Measurements from ENCODE around the gene RNF144A. TPM values are rescaled to one million over a fixed set of nuclear protein-coding genes. Genes with fewer than 3 reads are reported as not detected.

RNF144A gene
- polyA plus RNA-seq, 1 of the 3 experiments (the other 2 are of a cell fraction), result 15.6 TPM

DNA sequence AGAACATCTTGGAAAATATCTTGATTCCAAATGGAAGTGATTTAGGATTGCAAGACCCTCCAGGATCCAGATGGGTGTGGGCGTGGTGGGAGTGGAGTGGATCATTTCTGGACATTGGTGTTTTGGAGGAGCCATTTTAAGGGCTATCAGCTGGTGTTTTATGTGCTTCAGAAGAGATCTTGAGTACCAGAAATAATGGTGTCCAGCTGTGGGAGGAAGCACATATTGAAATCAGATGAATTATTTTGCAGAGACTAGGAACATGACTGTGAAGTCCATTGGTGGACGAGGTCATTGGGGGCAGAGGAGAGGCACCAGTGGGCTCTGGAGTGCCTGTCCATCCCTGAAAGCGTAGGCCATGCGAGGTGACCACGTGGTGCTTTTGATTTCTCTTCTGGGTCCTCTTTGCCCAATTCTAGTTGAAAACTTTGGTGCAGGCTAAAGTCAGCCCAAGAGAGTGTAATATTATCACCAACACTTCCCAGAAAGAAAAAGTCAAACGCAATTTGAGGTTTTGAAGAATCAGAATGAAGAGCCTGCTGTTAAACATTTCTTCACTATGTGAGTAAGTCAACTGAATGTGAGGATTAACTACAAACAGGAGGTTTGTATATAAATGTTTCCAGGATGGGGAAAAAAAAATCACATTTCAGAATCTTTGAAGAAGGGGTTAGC lies 31.6 kb downstream of the RNF144A start:
- Histone ChIP-seq H3F3A (replicated peaks; ENCODE audit: insufficient read depth) (peaks cover 12% of the 10 kb centered on the region), H3K4me2 (no peak overlapping the region), H3K36me3 (replicated peaks in 1 of 2; ENCODE audit: control insufficient read depth in 1 of 2, insufficient read depth in 2 of 2, low read length in 1 of 2) (peaks cover 5 to 23% of the 10 kb centered on the region in 2 experiments), H3K9me2 (no peaks in the 10 kb centered on the region), H3K9me3 (no peaks in the 10 kb centered on the region), H3K27me3 (ENCODE audit: insufficient read depth) (no peaks in the 10 kb centered on the region), H3K9ac (no peak overlapping the region), H3K4me3 (ENCODE audit: low read depth in 2 of 2, low read length in 1 of 2) (no peak overlapping the region), H3K4me1 (ENCODE audit: control insufficient read depth in 1 of 2, insufficient read depth in 2 of 2, low read depth in 1 of 2, low read length in 1 of 2) (peaks cover 0 to 20% of the 10 kb centered on the region in 2 experiments; a peak in 3 of 4 replicates), H3K79me2 (ENCODE audit: insufficient read depth) (peaks cover 4% of the 10 kb centered on the region; the same call in 1 of the 2 replicates), H3K27ac (ENCODE audit: low read depth in 2 of 2, low read length in 1 of 2) (no peak overlapping the region), H2AFZ (ENCODE audit: low read depth) (no peak overlapping the region), H4K20me1 (ENCODE audit: insufficient read depth) (no peaks in the 10 kb centered on the region)
- CTCF ChIA-PET, result interaction anchor here (1.0 to 2.0 kb wide), 5 partner anchors 11 to 96 kb away, joined by 3 to 5 read pairs (median 4); no protein-coding TSS in a partner anchor
- POLR2A ChIA-PET, result no interaction called here
- WGBS (ENCODE audit: low lambda C conversion rate), result 90% methylated on average over 6 of the region's 6 CpGs
- TF ChIP-seq, protein P1, sequence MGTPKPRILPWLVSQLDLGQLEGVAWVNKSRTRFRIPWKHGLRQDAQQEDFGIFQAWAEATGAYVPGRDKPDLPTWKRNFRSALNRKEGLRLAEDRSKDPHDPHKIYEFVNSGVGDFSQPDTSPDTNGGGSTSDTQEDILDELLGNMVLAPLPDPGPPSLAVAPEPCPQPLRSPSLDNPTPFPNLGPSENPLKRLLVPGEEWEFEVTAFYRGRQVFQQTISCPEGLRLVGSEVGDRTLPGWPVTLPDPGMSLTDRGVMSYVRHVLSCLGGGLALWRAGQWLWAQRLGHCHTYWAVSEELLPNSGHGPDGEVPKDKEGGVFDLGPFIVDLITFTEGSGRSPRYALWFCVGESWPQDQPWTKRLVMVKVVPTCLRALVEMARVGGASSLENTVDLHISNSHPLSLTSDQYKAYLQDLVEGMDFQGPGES (IDR thresholded peaks at IDR 0.05; ENCODE audit: low read depth, low read length), result no peak
- no peak for TF ChIP-seq TCF12 (IDR thresholded peaks at IDR 0.05)
- no peak for TF ChIP-seq MEF2A (IDR thresholded peaks at IDR 0.05; ENCODE audit: borderline replicate concordance, low read depth)
- no peak for TF ChIP-seq FOXM1 (IDR thresholded peaks at IDR 0.05; ENCODE audit: low read depth)
- TF ChIP-seq RAD21 (IDR thresholded peaks at IDR 0.05; ENCODE audit: low read length), result no peak
- no peak for TF ChIP-seq SIN3A (IDR thresholded peaks at IDR 0.05; ENCODE audit: borderline replicate concordance, low read depth, low read length)
- TF ChIP-seq, protein P2, sequence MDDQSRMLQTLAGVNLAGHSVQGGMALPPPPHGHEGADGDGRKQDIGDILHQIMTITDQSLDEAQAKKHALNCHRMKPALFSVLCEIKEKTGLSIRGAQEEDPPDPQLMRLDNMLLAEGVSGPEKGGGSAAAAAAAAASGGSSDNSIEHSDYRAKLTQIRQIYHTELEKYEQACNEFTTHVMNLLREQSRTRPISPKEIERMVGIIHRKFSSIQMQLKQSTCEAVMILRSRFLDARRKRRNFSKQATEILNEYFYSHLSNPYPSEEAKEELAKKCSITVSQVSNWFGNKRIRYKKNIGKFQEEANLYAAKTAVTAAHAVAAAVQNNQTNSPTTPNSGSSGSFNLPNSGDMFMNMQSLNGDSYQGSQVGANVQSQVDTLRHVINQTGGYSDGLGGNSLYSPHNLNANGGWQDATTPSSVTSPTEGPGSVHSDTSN (IDR thresholded peaks at IDR 0.05), result no peak
- TF ChIP-seq, protein P3, sequence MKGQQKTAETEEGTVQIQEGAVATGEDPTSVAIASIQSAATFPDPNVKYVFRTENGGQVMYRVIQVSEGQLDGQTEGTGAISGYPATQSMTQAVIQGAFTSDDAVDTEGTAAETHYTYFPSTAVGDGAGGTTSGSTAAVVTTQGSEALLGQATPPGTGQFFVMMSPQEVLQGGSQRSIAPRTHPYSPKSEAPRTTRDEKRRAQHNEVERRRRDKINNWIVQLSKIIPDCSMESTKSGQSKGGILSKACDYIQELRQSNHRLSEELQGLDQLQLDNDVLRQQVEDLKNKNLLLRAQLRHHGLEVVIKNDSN (IDR thresholded peaks at IDR 0.05; ENCODE audit: borderline replicate concordance, low read depth), result no peak
- no peak for TF ChIP-seq FOXJ3 (CRISPR knock-in tag; IDR thresholded peaks at IDR 0.05)
- TF ChIP-seq NFIC (IDR thresholded peaks at IDR 0.05; ENCODE audit: borderline replicate concordance), result no peak
- TF ChIP-seq RFX5 (IDR thresholded peaks at IDR 0.05; ENCODE audit: low read length), result no peak
- TF ChIP-seq FOSL2 (IDR thresholded peaks at IDR 0.05; ENCODE audit: borderline replicate concordance, low read depth), result no peak
- no peak for TF ChIP-seq CHD2 (IDR thresholded peaks at IDR 0.05; ENCODE audit: low read length, partially characterized antibody)
- TF ChIP-seq SMC3 (IDR thresholded peaks at IDR 0.05; ENCODE audit: low read depth, low read length), result no peak
- TF ChIP-seq RCOR1 (IDR thresholded peaks at IDR 0.05; ENCODE audit: low read length), result no peak
- no peak for TF ChIP-seq NRF1 (IDR thresholded peaks at IDR 0.05; ENCODE audit: low read depth, low read length)
- no peak for DNase-seq
